Embryonic facial prominence (tissue), 1 donor: ENCODE data around the gene DNAH1.

ENCODE experiments used
- DNase-seq: peaks from one replicate; pipeline ENCODE4 v3.0.0-alpha.2; 2016; ENCODE audit errors: extremely low spot score

The DNAH1 gene

GRCh38 chr3:52433996-52434479 is 117.9 kb downstream of the DNAH1 start:
- no peak for DNase-seq

GRCh38 chr3:52434491-52435115 is 118.5 kb downstream of the DNAH1 start:
- no peak for DNase-seq

GRCh38 chr3:52435246-52436101 is 119.4 kb downstream of the DNAH1 start:
- no peak for DNase-seq

GRCh38 chr3:52436500-52437149 is 120.5 kb downstream of the DNAH1 start:
- no peak for DNase-seq

- no peak for DNase-seq
Observed at GRCh38 chr3:52437326-52438103, 121.4 kb downstream of the DNAH1 start.

GRCh38 chr3:52438104-52438376 is 121.9 kb downstream of the DNAH1 start:
- DNase-seq, result no peak

- no peak for DNase-seq
Observed at GRCh38 chr3:52438579-52439425, 122.7 kb downstream of the DNAH1 start.

- DNase-seq, result no peak
Observed at GRCh38 chr3:52439426-52440248, 123.5 kb downstream of the DNAH1 start.

GRCh38 chr3:52440249-52440551 is 124.1 kb downstream of the DNAH1 start:
- DNase-seq, result no peak

GRCh38 chr3:52440671-52441070 is 124.6 kb downstream of the DNAH1 start:
- DNase-seq, result no peak

- DNase-seq, result no peak
Observed at GRCh38 chr3:52441091-52441771, 125.1 kb downstream of the DNAH1 start.

- no peak for DNase-seq
Observed at GRCh38 chr3:52441772-52442332, 125.7 kb downstream of the DNAH1 start.

GRCh38 chr3:52442409-52443267 is 126.5 kb downstream of the DNAH1 start:
- DNase-seq, result no peak

GRCh38 chr3:52443268-52443610 is 127.1 kb downstream of the DNAH1 start:
- no peak for DNase-seq

GRCh38 chr3:52443791-52444687 is 127.9 kb downstream of the DNAH1 start:
- DNase-seq, result no peak

- DNase-seq, result no peak
Observed at GRCh38 chr3:52444860-52445793, 129.0 kb downstream of the DNAH1 start, which contains the start of gene SEMA3G. TSS of gene SEMA3G (minus strand) at chr3:52445103. CDS start at chr3:52445027, 76 bp downstream.
